Endothelial cell of umbilical vein (primary cell): Measurements from ENCODE around the gene BCL2. TPM values are rescaled to one million over a fixed set of nuclear protein-coding genes. Genes with fewer than 3 reads are reported as not detected.

Experiments
- BruUV-seq: library from RNA; stranded (reverse); fragments of 400-500 nt; replicated peaks from 2 replicates; lab custom pipeline; 2021; lab: Mats Ljungman, UMichigan
- CTCF ChIA-PET: fragments of 300-600, 350-600 bp; sonication (Branson Sonifier 250); formaldehyde crosslinking; loops from one replicate; lab custom pipeline; 2021; ENCODE audit warnings: antibody characterized with exemption, inconsistent platforms; lab: Charles Lee
- POLR2A ChIA-PET: fragments of 300-600, 350-600 bp; sonication (Branson Sonifier 250); formaldehyde crosslinking; loops from one replicate; lab custom pipeline; 2021; ENCODE audit warnings: antibody characterized with exemption, inconsistent platforms; lab: Charles Lee
- DNase-seq: peaks from one replicate; pipeline ENCODE4 v3.0.0-alpha.2; 2011; ENCODE audit warnings: low read depth, low spot score
- FAIRE-seq: peaks from 2 replicates; lab custom pipeline; 2011; peaks lifted over from hg19 to GRCh38; lab: Jason Lieb, UNC
- H2AFZ ChIP-seq: 2 replicates; pipeline ENCODE4 v1.6.0; 2012; ENCODE audit warnings: low read depth, low read length, control low read depth, inconsistent platforms
- H3K27ac ChIP-seq: 2 replicates; pipeline ENCODE4 v1.5.1; 2011; ENCODE audit warnings: low read depth, mild to moderate bottlenecking, control low read depth, low read length, moderate library complexity; ENCODE audit not compliant: insufficient read depth
- H3K27me3 ChIP-seq, 2 experiments: 2 replicates each; pipeline versions ENCODE4 v1.6.0 to v1.6.1; 2011; ENCODE audit warnings: low read length in 2 of 2, mixed read lengths in 1 of 2; ENCODE audit not compliant: control insufficient read depth in 2 of 2, insufficient read depth in 2 of 2
- H3K36me3 ChIP-seq, 2 experiments: 2 replicates in 1 of 2; 3 replicates in 1 of 2; pipeline ENCODE4 v1.5.1; 2011; ENCODE audit warnings: low read length in 2 of 2, mild to moderate bottlenecking in 1 of 2, moderate library complexity in 1 of 2; ENCODE audit not compliant: control insufficient read depth in 2 of 2, insufficient read depth in 2 of 2; ENCODE audit errors: extremely low read depth in 1 of 2
- H3K4me1 ChIP-seq: 3 replicates; pipeline ENCODE4 v1.5.1; 2011; ENCODE audit warnings: mild to moderate bottlenecking, low read length; ENCODE audit not compliant: control insufficient read depth, insufficient read depth; ENCODE audit errors: extremely low read depth
- H3K4me2 ChIP-seq: 2 replicates; pipeline ENCODE4 v1.6.1; 2011; ENCODE audit warnings: low read length, control low read depth, mixed read lengths; ENCODE audit not compliant: insufficient read depth
- H3K4me3 ChIP-seq, 3 experiments: fragments of 200-600 bp in 1 of 3; sonication (generic), shearing (Covaris generic) in 1 of 3; replicated peaks in 1 of 3; 2 replicates each; pipeline ENCODE4 v1.5.1; 2011 to 2016; ENCODE audit warnings: control low read depth in 3 of 3, low read length in 3 of 3, mild to moderate bottlenecking in 2 of 3, inconsistent platforms in 1 of 3, low read depth in 1 of 3, moderate library complexity in 1 of 3; ENCODE audit not compliant: insufficient read depth in 1 of 3
- H3K79me2 ChIP-seq: 2 replicates; pipeline ENCODE4 v1.6.0; 2012; ENCODE audit warnings: low read length, inconsistent platforms; ENCODE audit not compliant: control insufficient read depth, insufficient read depth
- H3K9ac ChIP-seq: replicated peaks from 2 replicates; pipeline ENCODE3; 2011; ENCODE audit warnings: low read length, control low read depth; ENCODE audit not compliant: insufficient read depth; ENCODE audit errors: extremely low read depth
- H3K9me1 ChIP-seq: replicated peaks from 3 replicates; pipeline ENCODE4 v1.6.0; 2011; ENCODE audit warnings: mild to moderate bottlenecking, low read length; ENCODE audit not compliant: control insufficient read depth, insufficient read depth; ENCODE audit errors: extremely low read depth
- H3K9me3 ChIP-seq: replicated peaks from 2 replicates; pipeline ENCODE4 v1.5.1; 2012; ENCODE audit warnings: low read length, inconsistent platforms; ENCODE audit not compliant: control insufficient read depth, insufficient read depth
- H4K20me1 ChIP-seq: replicated peaks from 2 replicates; pipeline ENCODE3; 2011; ENCODE audit warnings: mild to moderate bottlenecking, low read length; ENCODE audit not compliant: control insufficient read depth, insufficient read depth; ENCODE audit errors: extremely low read depth
- CTCF ChIP-seq, 2 donors: IDR thresholded peaks; 1 replicate in 1 of 2; 2 replicates in 1 of 2; pipeline ENCODE4 v1.5.1; 2011; ENCODE audit warnings: low read length in 2 of 2, mild to moderate bottlenecking in 2 of 2, moderate library complexity in 2 of 2, control low read depth in 1 of 2, inconsistent platforms in 1 of 2, low read depth in 1 of 2; ENCODE audit not compliant: insufficient read depth in 1 of 2; ENCODE audit errors: extremely low read depth in 1 of 2
- EZH2 ChIP-seq: IDR thresholded peaks from 2 replicates; pipeline ENCODE4 v1.6.1; 2012; ENCODE audit warnings: borderline replicate concordance, low read depth, mild to moderate bottlenecking, moderate library complexity, low read length, inconsistent platforms; ENCODE audit not compliant: severe bottlenecking
- FOS ChIP-seq: IDR thresholded peaks from 2 replicates; pipeline ENCODE4 v1.6.1; 2011; ENCODE audit warnings: mild to moderate bottlenecking, low read length, moderate library complexity, borderline replicate concordance; ENCODE audit not compliant: insufficient read depth
- GATA2 ChIP-seq: IDR thresholded peaks from 2 replicates; pipeline ENCODE4 v1.7.0; 2011; ENCODE audit warnings: low read depth, mild to moderate bottlenecking, moderate library complexity, mixed read lengths, low read length; ENCODE audit not compliant: insufficient read length, insufficient read depth
- JUN ChIP-seq: IDR thresholded peaks from 2 replicates; pipeline ENCODE4 v1.6.1; 2011; ENCODE audit warnings: borderline replicate concordance, low read depth; ENCODE audit not compliant: insufficient read length, insufficient read depth
- MYC ChIP-seq: IDR thresholded peaks from one replicate; pipeline ENCODE4 v1.6.1; 2011; ENCODE audit warnings: mild to moderate bottlenecking, low read depth, low read length
- POLR2A ChIP-seq: IDR thresholded peaks from 2 replicates; pipeline ENCODE4 v1.6.1; 2012; ENCODE audit warnings: low read depth, mild to moderate bottlenecking, control low read depth, low read length
- dilution Hi-C: fragments of 300-500 bp; cut with MboI; formaldehyde crosslinking; loops from one replicate; pipeline ENCODE4 v1.15.0; 2019; ENCODE audit warnings: low sequenced_read_pairs; ENCODE audit not compliant: extremely low pct_ligation_motif_present
- intact Hi-C: fragments of 100-400 bp; cut with micrococcal nuclease; formaldehyde crosslinking; loops from one replicate; pipeline ENCODE4 v1.10.0; 2022
- polyA plus RNA-seq, 4 experiments: library from polyadenylated mRNA; depleted of rRNA in 3 of 4; stranded (reverse) in 3 of 4; unstranded in 1 of 4; fragments of >200 nt; gene quantifications; 2 replicates each; pipeline versions ENCODE4 v1.2.1 to v1.2.3, GENCODE V29; 2011 to 2012; ENCODE audit warnings: missing spikeins in 1 of 4
- total RNA-seq: library from RNA; stranded (reverse); gene quantifications from 2 replicates; pipeline ENCODE4 v1.2.3, GENCODE V29; 2021

BCL2 gene
- total and polyA plus RNA-seq, 2 donors (not counting 3 experiments of a cell fraction or from before 2014, with no cell fraction given) = 0.35 to 5.0 TPM

- ChIA-PET POLR2A (no interaction called here), CTCF (no interaction called here)
- intact Hi-C loops = no loop called here
- Histone ChIP-seq H3K27me3 (no peaks in the 10 kb centered on the region), H3K9ac (no peak overlapping the region), H3K4me1 (no peaks in the 10 kb centered on the region), H3K9me3 (no peaks in the 10 kb centered on the region), H3K4me2 (no peak overlapping the region), H3K36me3 (no peaks in the 10 kb centered on the region), H3K4me3 (no peak overlapping the region), H3K79me2 (no peaks in the 10 kb centered on the region), H3K9me1 (no peaks in the 10 kb centered on the region), H3K27ac (no peak overlapping the region), H2AFZ (no peak overlapping the region), H4K20me1 (no peaks in the 10 kb centered on the region)
- dilution Hi-C loops = no loop called here
- FAIRE-seq = no peak
- no peak for DNase-seq
- TF ChIP-seq FOS = no peak
- TF ChIP-seq CTCF (IDR thresholded peaks at IDR 0.05; ENCODE audit: extremely low read depth in 1 of 2, insufficient read depth in 1 of 2, low read depth in 1 of 2, low read length in 2 of 2) = no peak
- TF ChIP-seq GATA2 = no peak
- no peak for TF ChIP-seq POLR2A
- no peak for TF ChIP-seq EZH2
- TF ChIP-seq JUN = no peak
- no peak for TF ChIP-seq MYC
- no TSS peak for BruUV-seq
These were observed 28.8 kb downstream of the BCL2 start for GRCh38 chr18:63290821-63291200.
